ENCODE data around the gene PHF14.

- TF ChIP-seq EZH2 (IDR thresholded peaks at IDR 0.05; ENCODE audit: low read depth), result no peak
- TF ChIP-seq, protein P1, sequence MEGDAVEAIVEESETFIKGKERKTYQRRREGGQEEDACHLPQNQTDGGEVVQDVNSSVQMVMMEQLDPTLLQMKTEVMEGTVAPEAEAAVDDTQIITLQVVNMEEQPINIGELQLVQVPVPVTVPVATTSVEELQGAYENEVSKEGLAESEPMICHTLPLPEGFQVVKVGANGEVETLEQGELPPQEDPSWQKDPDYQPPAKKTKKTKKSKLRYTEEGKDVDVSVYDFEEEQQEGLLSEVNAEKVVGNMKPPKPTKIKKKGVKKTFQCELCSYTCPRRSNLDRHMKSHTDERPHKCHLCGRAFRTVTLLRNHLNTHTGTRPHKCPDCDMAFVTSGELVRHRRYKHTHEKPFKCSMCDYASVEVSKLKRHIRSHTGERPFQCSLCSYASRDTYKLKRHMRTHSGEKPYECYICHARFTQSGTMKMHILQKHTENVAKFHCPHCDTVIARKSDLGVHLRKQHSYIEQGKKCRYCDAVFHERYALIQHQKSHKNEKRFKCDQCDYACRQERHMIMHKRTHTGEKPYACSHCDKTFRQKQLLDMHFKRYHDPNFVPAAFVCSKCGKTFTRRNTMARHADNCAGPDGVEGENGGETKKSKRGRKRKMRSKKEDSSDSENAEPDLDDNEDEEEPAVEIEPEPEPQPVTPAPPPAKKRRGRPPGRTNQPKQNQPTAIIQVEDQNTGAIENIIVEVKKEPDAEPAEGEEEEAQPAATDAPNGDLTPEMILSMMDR (conservative IDR thresholded peaks at IDR 0.05), result 0 out of 2 replicates have a peak, but pooled peaks have one; percentile 12
These were observed at the start of gene PHF14 for GRCh38 chr7:10973061-10973941.
